Stimulated activated CD8-positive, alpha-beta memory T cell treated with anti-CD3 and anti-CD28 coated beads, Interleukin-7, amount 100 ng/mL, for 4 hours (primary cell): ENCODE measurements around the gene UQCRHL.
"Not testable (repeated sequence)": the region's sequence is repeated elsewhere in the genome, so short reads cannot be mapped to it uniquely, and the experiment has no call there.

Experiments
- DNase-seq, 2 donors: peaks; one replicate each; pipeline ENCODE4 v3.0.0-alpha.2; 2020; ENCODE audit warnings: low read depth in 2 of 2

The UQCRHL gene

GRCh38 chr1:15807549-15807948, at the start of gene UQCRHL:
Gene UQCRHL, minus strand, starts transcription at chr1:15807649. Its CDS starts 0 bp downstream, at chr1:15807649.
- not testable (repeated sequence) for DNase-seq

- DNase-seq: no peak
Measured at GRCh38 chr1:15856888-15857287, 49.4 kb upstream of the UQCRHL start.

GRCh38 chr1:15852828-15853302, 45.4 kb upstream of the UQCRHL start:
- no peak for DNase-seq

- no peak for DNase-seq
Measured at GRCh38 chr1:15852036-15852827, 44.8 kb upstream of the UQCRHL start.

GRCh38 chr1:15851210-15852035, 44.0 kb upstream of the UQCRHL start:
- DNase-seq: no peak

GRCh38 chr1:15850471-15851001, 43.1 kb upstream of the UQCRHL start:
- DNase-seq: no peak

GRCh38 chr1:15849775-15850324, 42.4 kb upstream of the UQCRHL start:
- DNase-seq: peak; percentile 5 to 8

GRCh38 chr1:15848929-15849774, 41.7 kb upstream of the UQCRHL start:
- DNase-seq: peak; percentile 28 to 55

GRCh38 chr1:15848143-15848928, 40.9 kb upstream of the UQCRHL start:
- DNase-seq: peak; percentile 2 to 39

- no peak for DNase-seq
Measured at GRCh38 chr1:15847893-15848142, 40.4 kb upstream of the UQCRHL start.

GRCh38 chr1:15847100-15847892, 39.8 kb upstream of the UQCRHL start, which contains the start of gene SPEN:
Gene SPEN, plus strand, starts transcription at chr1:15847707. Its CDS starts 361 bp downstream, at chr1:15848068.
- DNase-seq: peak; percentile 95 to 99

GRCh38 chr1:15846056-15846455, 38.6 kb upstream of the UQCRHL start:
- not testable (repeated sequence) for DNase-seq

GRCh38 chr1:15843826-15844572, 36.5 kb upstream of the UQCRHL start:
- DNase-seq: no peak

GRCh38 chr1:15838721-15839120, 31.3 kb upstream of the UQCRHL start:
- no peak for DNase-seq

GRCh38 chr1:15837931-15838330, 30.5 kb upstream of the UQCRHL start:
- DNase-seq: no peak

- DNase-seq: peak; percentile 79 to 80
Measured at GRCh38 chr1:15836772-15837669, 29.6 kb upstream of the UQCRHL start.

GRCh38 chr1:15836511-15836771, 29.0 kb upstream of the UQCRHL start:
- not testable (repeated sequence) for DNase-seq
